Thoracic aorta (tissue), 2 donors: ENCODE results near the gene LRP2. TPM values are rescaled to one million over a fixed set of nuclear protein-coding genes. Genes with fewer than 3 reads are reported as not detected.
A peak's percentile ranks its signal among the peaks of the same experiment; 100 is the strongest.

Experiments used
- ATAC-seq: fragments of 150-250 bp; one replicate; pipeline ENCODE4 v1.8.0; 2017; ENCODE audit warnings: low read depth; ENCODE audit not compliant: insufficient number of reproducible peaks, low FRiP score
- DNase-seq: peaks from one replicate; pipeline ENCODE4 v3.0.0-alpha.2; 2020; ENCODE audit warnings: low spot score
- H3K27ac ChIP-seq, 2 donors: fragments of 200-600 bp; sonication (generic); 1 replicate in 1 of 2; 2 replicates in 1 of 2; pipeline ENCODE4 v1.5.1; 2016; ENCODE audit warnings: mild to moderate bottlenecking in 2 of 2, moderate library complexity in 2 of 2
- H3K27me3 ChIP-seq: fragments of 200-600 bp; sonication (generic); replicated peaks from 2 replicates; pipeline ENCODE4 v1.6.0; 2016; ENCODE audit warnings: mild to moderate bottlenecking; ENCODE audit not compliant: insufficient read depth
- H3K36me3 ChIP-seq: fragments of 200-600 bp; sonication (generic); one replicate; pipeline ENCODE4 v1.5.1; 2016
- H3K4me1 ChIP-seq, 2 donors: fragments of 200-600 bp; sonication (generic); 1 replicate in 1 of 2; 2 replicates in 1 of 2; pipeline versions ENCODE4 v1.5.1 to v1.6.0; 2016; ENCODE audit warnings: low read depth in 2 of 2, mild to moderate bottlenecking in 1 of 2; ENCODE audit not compliant: control insufficient read depth in 1 of 2
- H3K4me3 ChIP-seq: fragments of 200-600 bp; sonication (generic); 2 replicates; pipeline ENCODE4 v1.5.1; 2016; ENCODE audit warnings: mild to moderate bottlenecking
- H3K9me3 ChIP-seq: fragments of 200-600 bp; sonication (generic); 2 replicates; pipeline ENCODE4 v1.5.1; 2016
- CTCF ChIP-seq: fragments of 200-600 bp; sonication (generic); IDR thresholded peaks from one replicate; pipeline ENCODE4 v1.5.1; 2019; ENCODE audit warnings: antibody characterized with exemption
- total RNA-seq, 2 donors: library from RNA; depleted of rRNA; stranded (reverse); fragments of >200 nt; gene quantifications; one replicate each; pipeline versions ENCODE4 v1.1.0 to v1.2.3, GENCODE V29; 2016

Gene LRP2
- total RNA-seq, 2 donors from 2014 or later = 0.07 to 0.14 TPM

DNA sequence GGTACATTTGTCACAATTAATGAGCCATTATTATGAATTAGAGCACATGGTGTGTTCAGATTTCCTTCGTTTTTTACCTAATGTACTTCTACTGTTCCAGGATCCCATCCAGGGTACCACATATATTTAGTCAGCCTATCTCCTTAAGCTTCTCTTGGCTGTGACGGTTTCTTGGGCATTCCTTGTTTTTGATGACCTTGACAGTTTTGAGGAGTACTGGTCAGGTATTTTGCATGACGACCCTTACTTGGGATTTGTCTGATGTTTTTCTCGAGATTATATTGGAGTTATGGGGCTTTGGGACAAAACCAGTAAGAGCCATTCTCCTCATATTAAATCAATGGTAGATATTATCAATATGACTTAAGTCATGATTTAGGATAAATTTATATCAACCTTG lies 10.2 kb upstream of the LRP2 start:
- no peaks in the 10 kb centered on the region for H3K27me3 ChIP-seq
- H3K4me3 ChIP-seq = no peak overlapping the region
- H3K36me3 ChIP-seq = no peaks in the 10 kb centered on the region
- no peak for TF ChIP-seq CTCF
- no peak for DNase-seq
- H3K4me1 ChIP-seq = no peaks in the 10 kb centered on the region
- no peak for ATAC-seq
- H3K9me3 ChIP-seq = no peaks in the 10 kb centered on the region
- no peak overlapping the region for H3K27ac ChIP-seq

- Histone ChIP-seq H3K36me3 (no peaks in the 10 kb centered on the region), H3K4me3 (no peak overlapping the region), H3K9me3 (no peaks in the 10 kb centered on the region), H3K27me3 (no peaks in the 10 kb centered on the region), H3K27ac (no peak overlapping the region), H3K4me1 (peaks cover 22 to 35% of the 10 kb centered on the region in 2 donors)
- no peak for ATAC-seq
- DNase-seq = no peak
- TF ChIP-seq CTCF = no peak
Measured at GRCh38 chr2:169366066-169366465, 3.7 kb upstream of the LRP2 start.

DNA sequence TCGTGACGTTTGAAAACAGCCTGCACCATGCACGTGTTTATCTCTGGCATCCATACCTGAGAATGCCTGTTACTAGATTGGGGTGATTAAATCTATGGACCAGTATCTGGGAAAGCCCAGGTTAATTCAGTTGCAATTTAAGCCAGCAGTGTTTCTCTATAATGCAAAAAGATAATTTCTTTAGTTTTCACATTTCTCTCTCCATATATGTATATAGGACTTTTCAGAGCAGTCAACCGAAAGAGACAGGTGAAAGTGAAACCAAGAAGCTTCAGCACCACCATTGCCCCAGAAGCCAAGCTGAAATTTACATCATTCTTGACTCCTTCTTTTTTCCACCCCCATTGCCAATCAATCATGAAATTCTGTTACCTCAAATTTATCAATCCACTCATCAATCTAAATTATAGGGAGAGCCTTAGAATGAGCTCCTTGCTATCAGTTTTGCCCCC lies 2.7 kb upstream of the LRP2 start:
- DNase-seq = no peak
- TF ChIP-seq CTCF = no peak

DNA sequence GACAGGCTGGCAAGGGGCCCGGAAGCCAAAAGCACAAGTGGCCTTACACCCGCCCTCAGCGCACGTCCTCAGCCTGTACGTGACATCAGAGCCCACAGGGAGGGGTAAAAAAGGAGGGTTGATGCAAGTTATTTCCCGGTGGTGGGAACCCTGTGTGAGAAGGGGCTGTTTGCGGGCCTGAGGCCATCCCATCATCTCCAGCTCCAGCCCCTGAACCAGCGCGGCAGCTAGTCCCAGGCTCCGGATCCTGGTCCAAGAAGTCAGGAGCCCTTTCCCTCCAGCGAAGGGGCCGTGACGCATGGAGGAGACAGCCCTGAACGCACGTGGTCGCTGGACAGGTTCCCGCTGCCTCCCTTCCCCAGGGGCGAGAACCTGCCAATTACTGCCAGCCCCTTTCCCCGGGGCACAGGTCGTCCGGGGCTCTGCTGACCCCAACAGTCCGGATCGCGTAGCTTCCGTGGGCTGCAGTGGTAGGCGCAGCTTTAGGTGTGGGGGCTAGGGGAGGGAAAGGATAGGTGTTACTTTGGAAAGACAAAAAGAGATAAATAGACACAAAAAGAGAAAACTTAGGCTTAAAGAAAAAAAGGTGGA lies 1.3 kb upstream of the LRP2 start:
- no peak for TF ChIP-seq CTCF
- peak overlapping the region; percentile 79 for H3K4me3 ChIP-seq
- DNase-seq = no peak
- no peak for ATAC-seq
- H3K36me3 ChIP-seq = no peaks in the 10 kb centered on the region
- H3K27ac ChIP-seq = no peak overlapping the region
- H3K9me3 ChIP-seq = no peaks in the 10 kb centered on the region
- no peaks in the 10 kb centered on the region for H3K27me3 ChIP-seq
- H3K4me1 ChIP-seq = peaks cover 22 to 39% of the 10 kb centered on the region in 2 donors

More for the DNA sequence above, 2.7 kb upstream of the LRP2 start:
- peaks cover 22 to 39% of the 10 kb centered on the region in 2 donors for H3K4me1 ChIP-seq
- H3K9me3 ChIP-seq = no peaks in the 10 kb centered on the region
- ATAC-seq = no peak
- H3K27me3 ChIP-seq = no peaks in the 10 kb centered on the region
- H3K27ac ChIP-seq = no peak overlapping the region
- peak overlapping the region; percentile 79 for H3K4me3 ChIP-seq
- H3K36me3 ChIP-seq = no peaks in the 10 kb centered on the region

DNA sequence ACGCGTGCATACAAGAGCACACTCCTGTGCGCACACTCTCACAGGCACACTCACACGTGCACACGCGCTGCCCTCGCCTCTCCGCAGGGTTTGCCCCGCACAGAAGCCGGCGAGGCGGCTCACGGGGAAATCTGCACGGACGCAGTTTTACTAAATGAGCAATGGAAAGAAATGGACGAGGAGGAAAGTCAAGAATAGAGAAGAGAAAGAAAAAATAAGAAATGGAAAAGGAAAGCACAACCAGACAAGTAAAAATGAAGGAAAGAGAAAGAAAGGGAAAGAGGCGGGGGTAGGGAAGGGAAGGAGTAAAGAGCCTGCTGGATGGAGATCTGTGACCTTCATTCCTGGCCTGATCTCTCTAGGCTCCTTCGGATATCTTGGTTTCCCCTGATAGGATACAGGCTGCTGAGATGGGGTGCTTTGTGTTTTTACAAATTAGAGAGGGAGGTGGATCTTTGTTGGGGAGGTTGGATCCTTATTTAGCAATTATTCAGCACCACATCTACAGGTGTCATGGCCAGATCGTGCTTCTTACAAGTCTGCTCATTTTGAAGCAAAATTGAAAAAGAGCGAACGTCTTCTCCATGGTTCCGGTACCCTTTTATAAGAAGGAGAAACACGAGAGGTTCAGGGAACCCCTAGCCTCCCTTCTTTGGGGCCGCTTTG lies 693 bp upstream of the LRP2 start:
- H3K27me3 ChIP-seq = no peaks in the 10 kb centered on the region
- peaks cover 22 to 39% of the 10 kb centered on the region in 2 donors for H3K4me1 ChIP-seq
- DNase-seq = no peak
- H3K36me3 ChIP-seq = no peaks in the 10 kb centered on the region
- H3K4me3 ChIP-seq = peak overlapping the region; percentile 79
- TF ChIP-seq CTCF = no peak
- ATAC-seq = no peak
- no peaks in the 10 kb centered on the region for H3K9me3 ChIP-seq
- H3K27ac ChIP-seq = no peak overlapping the region
